H9 (cell line): ENCODE results near the gene KIF27. TPM values are rescaled to one million over a fixed set of nuclear protein-coding genes. Genes with fewer than 3 reads are reported as not detected.

Experiments used
- DNase-seq: peaks from one replicate; pipeline ENCODE4 v3.0.0-alpha.2; 2017
- H2AFZ ChIP-seq: one replicate; pipeline ENCODE4 v1.6.1; 2013; ENCODE audit warnings: mild to moderate bottlenecking, low read length, control low read depth, moderate library complexity
- H2AK5ac ChIP-seq: 2 replicates; pipeline ENCODE4 v1.6.1; 2013; ENCODE audit warnings: low read length, control low read depth, mixed read lengths; ENCODE audit not compliant: insufficient read length
- H2BK120ac ChIP-seq: one replicate; pipeline ENCODE4 v1.6.1; 2013; ENCODE audit warnings: low read depth, mild to moderate bottlenecking, low read length, control low read depth, inconsistent platforms; ENCODE audit not compliant: poor library complexity, severe bottlenecking
- H2BK12ac ChIP-seq: 2 replicates; pipeline ENCODE4 v1.6.1; 2013; ENCODE audit warnings: low read length, control low read depth, mixed read lengths, low read depth; ENCODE audit not compliant: insufficient read length
- H2BK15ac ChIP-seq: 2 replicates; pipeline ENCODE4 v1.6.1; 2013; ENCODE audit warnings: low read depth, low read length, control low read depth
- H2BK20ac ChIP-seq: one replicate; pipeline ENCODE4 v1.6.1; 2013; ENCODE audit warnings: low read depth, mild to moderate bottlenecking, low read length, control low read depth, inconsistent platforms; ENCODE audit not compliant: poor library complexity, severe bottlenecking
- H2BK5ac ChIP-seq: 2 replicates; pipeline ENCODE4 v1.6.1; 2013; ENCODE audit warnings: low read length, control low read depth, mixed read lengths; ENCODE audit not compliant: insufficient read length
- H3K14ac ChIP-seq: 2 replicates; pipeline ENCODE4 v1.6.1; 2013; ENCODE audit warnings: low read length, control low read depth; ENCODE audit not compliant: insufficient read depth
- H3K18ac ChIP-seq: 2 replicates; pipeline ENCODE4 v1.6.1; 2013; ENCODE audit warnings: low read depth, mild to moderate bottlenecking, mixed read lengths, low read length, control low read depth; ENCODE audit not compliant: insufficient read length
- H3K23ac ChIP-seq: 2 replicates; pipeline ENCODE4 v1.6.1; 2013; ENCODE audit warnings: low read length, control low read depth, mixed read lengths, low read depth; ENCODE audit not compliant: insufficient read length
- H3K23me2 ChIP-seq: 2 replicates; pipeline ENCODE4 v1.6.1; 2013; ENCODE audit warnings: low read depth, mild to moderate bottlenecking, mixed read lengths, low read length, control low read depth; ENCODE audit not compliant: insufficient read length, poor library complexity, severe bottlenecking
- H3K27ac ChIP-seq: 2 replicates; pipeline ENCODE4 v1.5.1; 2013; ENCODE audit warnings: low read length, control low read depth, mixed read lengths, low read depth; ENCODE audit not compliant: insufficient read length
- H3K27me3 ChIP-seq: 2 replicates; pipeline ENCODE4 v1.6.1; 2013; ENCODE audit warnings: low read length, control low read depth, inconsistent platforms; ENCODE audit not compliant: insufficient read depth
- H3K4ac ChIP-seq: 2 replicates; pipeline ENCODE4 v1.6.1; 2013; ENCODE audit warnings: low read depth, mild to moderate bottlenecking, control low read depth, inconsistent platforms, low read length, moderate library complexity
- H3K4me1 ChIP-seq: 2 replicates; pipeline ENCODE4 v1.6.1; 2013; ENCODE audit warnings: low read length, control low read depth, inconsistent platforms; ENCODE audit not compliant: insufficient read depth
- H3K4me2 ChIP-seq: 2 replicates; pipeline ENCODE4 v1.6.1; 2013; ENCODE audit warnings: low read length, control low read depth, mixed read lengths; ENCODE audit not compliant: insufficient read length, insufficient read depth
- H3K56ac ChIP-seq: 2 replicates; pipeline ENCODE4 v1.6.1; 2013; ENCODE audit warnings: low read depth, mild to moderate bottlenecking, mixed read lengths, low read length, control low read depth; ENCODE audit not compliant: insufficient read length
- H3K79me1 ChIP-seq: 2 replicates; pipeline ENCODE4 v1.6.1; 2013; ENCODE audit warnings: low read depth, mild to moderate bottlenecking, moderate library complexity, low read length, control low read depth, inconsistent platforms; ENCODE audit not compliant: insufficient read depth, poor library complexity, severe bottlenecking
- H3K79me2 ChIP-seq: 2 replicates; pipeline ENCODE4 v1.6.1; 2013; ENCODE audit warnings: low read length, control low read depth, inconsistent platforms; ENCODE audit not compliant: insufficient read depth
- H3K9ac ChIP-seq: 2 replicates; pipeline ENCODE4 v1.6.1; 2013; ENCODE audit warnings: low read length, control low read depth, mixed read lengths; ENCODE audit not compliant: insufficient read length; ENCODE audit errors: extremely low read depth
- H3K9me3 ChIP-seq: one replicate; pipeline ENCODE4 v1.6.1; 2013; ENCODE audit warnings: low read depth, low read length, inconsistent platforms; ENCODE audit not compliant: control insufficient read depth
- H3T11ph ChIP-seq: one replicate; pipeline ENCODE4 v1.6.1; 2013; ENCODE audit warnings: mild to moderate bottlenecking, low read length, control low read depth, inconsistent platforms
- H4K20me1 ChIP-seq: one replicate; pipeline ENCODE4 v1.6.1; 2013; ENCODE audit not compliant: control insufficient read depth, insufficient read length, insufficient read depth
- H4K5ac ChIP-seq: 2 replicates; pipeline ENCODE4 v1.6.1; 2013; ENCODE audit warnings: low read depth, mild to moderate bottlenecking, mixed read lengths, low read length, control low read depth; ENCODE audit not compliant: insufficient read length
- H4K8ac ChIP-seq: replicated peaks from 2 replicates; pipeline ENCODE4 v1.6.1; 2013; ENCODE audit warnings: low read length, control low read depth, mixed read lengths, low read depth; ENCODE audit not compliant: insufficient read length
- H4K91ac ChIP-seq: 2 replicates; pipeline ENCODE4 v1.6.1; 2013; ENCODE audit warnings: low read depth, mild to moderate bottlenecking, moderate library complexity, mixed read lengths, low read length, control low read depth; ENCODE audit not compliant: insufficient read length
- H3K27ac Mint-ChIP-seq, 3 experiments: 2 replicates in 2 of 3; 3 replicates in 1 of 3; pipeline ENCODE4 v1.8.0; 2020 to 2021; ENCODE audit warnings: mixed read lengths in 3 of 3, mild to moderate bottlenecking in 1 of 3, moderate library complexity in 1 of 3
- H3K27me3 Mint-ChIP-seq: 2 replicates; pipeline ENCODE4 v1.8.0; 2021; ENCODE audit warnings: low read depth, mild to moderate bottlenecking, moderate library complexity, mixed read lengths
- H3K36me3 Mint-ChIP-seq, 3 experiments: 2 replicates in 2 of 3; 3 replicates in 1 of 3; pipeline ENCODE4 v1.8.0; 2020 to 2021; ENCODE audit warnings: low read depth in 3 of 3, mixed read lengths in 3 of 3; ENCODE audit not compliant: insufficient read depth in 1 of 3
- H3K4me1 Mint-ChIP-seq, 2 experiments: 2 replicates each; pipeline ENCODE4 v1.8.0; 2020; ENCODE audit warnings: mixed read lengths in 2 of 2
- H3K4me3 Mint-ChIP-seq, 2 experiments: 2 replicates in 1 of 2; 3 replicates in 1 of 2; pipeline ENCODE4 v1.8.0; 2020 to 2021; ENCODE audit warnings: mild to moderate bottlenecking in 2 of 2, mixed read lengths in 2 of 2, moderate library complexity in 1 of 2
- H3K9me3 Mint-ChIP-seq, 2 experiments: 2 replicates in 1 of 2; 3 replicates in 1 of 2; pipeline ENCODE4 v1.8.0; 2020; ENCODE audit warnings: mild to moderate bottlenecking in 2 of 2, mixed read lengths in 2 of 2, moderate library complexity in 1 of 2
- CTCF ChIP-seq: fragments of 200-600 bp; sonication (generic); conservative IDR thresholded peaks from 3 replicates; pipeline ENCODE4 v1.8.0; 2021; ENCODE audit warnings: antibody characterized with exemption, mild to moderate bottlenecking
- WGBS: extraction: QIAGEN DNeasy Blood & Tissue Kit; methylation state at CpG from one replicate; pipeline ENCODE4 v1.1.7; 2013; ENCODE audit warnings: missing lambda C conversion rate, low lambda C conversion rate, mixed read lengths; ENCODE audit not compliant: insufficient read length; ENCODE audit errors: extremely low coverage; 5-methylcytosine and 5-hydroxymethylcytosine counted together
- total RNA-seq: library from RNA; stranded (reverse); gene quantifications from 2 replicates; pipeline ENCODE4 v1.2.1, GENCODE V29; 2021

KIF27 gene
- total RNA-seq, 1 experiment from 2014 or later, result 2.9 TPM

- no peaks in the 10 kb centered on the region for H3K79me2 ChIP-seq
- H3K27me3 ChIP-seq, result no peaks in the 10 kb centered on the region
Observed at GRCh38 chr9:83959061-83959460, 37.8 kb upstream of the KIF27 start.

More at GRCh38 chr9:83959061-83959460, 37.8 kb upstream of the KIF27 start:
- no peak overlapping the region for H3K27ac Mint-ChIP-seq
- H2BK20ac ChIP-seq, result no peak overlapping the region
- no peak overlapping the region for H2BK120ac ChIP-seq
- H3K4me1 Mint-ChIP-seq, result peaks cover 2 to 8% of the 10 kb centered on the region in 2 experiments; a peak in 2 of 4 replicates
- H2BK5ac ChIP-seq, result no peak overlapping the region
- H2AFZ ChIP-seq, result no peak overlapping the region
- no peak overlapping the region for H3K4ac ChIP-seq
- no peak overlapping the region for H2BK15ac ChIP-seq
- H4K5ac ChIP-seq, result no peak overlapping the region
- H3K18ac ChIP-seq, result no peak overlapping the region
- no peak overlapping the region for H3K14ac ChIP-seq
- H4K20me1 ChIP-seq, result no peaks in the 10 kb centered on the region
- no CpG with 5 or more reads among the region's 4 CpGs for WGBS
- H3K4me2 ChIP-seq, result no peak overlapping the region
- no peak overlapping the region for H3K27ac ChIP-seq
- no peaks in the 10 kb centered on the region for H3K9me3 ChIP-seq
- no peaks in the 10 kb centered on the region for H3K79me1 ChIP-seq
- no peak for TF ChIP-seq CTCF
- no peaks in the 10 kb centered on the region; the same call in 1 of the 2 replicates for H3K4me1 ChIP-seq
- H4K8ac ChIP-seq, result no peak overlapping the region
- H3K23ac ChIP-seq, result no peak overlapping the region
- H3K4me3 Mint-ChIP-seq, result no peak overlapping the region
- H3K9ac ChIP-seq, result no peak overlapping the region
- peaks cover 7% of the 10 kb centered on the region for H3K23me2 ChIP-seq
- H3K9me3 Mint-ChIP-seq, result no peaks in the 10 kb centered on the region
- no peak overlapping the region for H3K56ac ChIP-seq
- H3K36me3 Mint-ChIP-seq, result no peaks in the 10 kb centered on the region; a peak in 2 of 7 replicates
- no peak overlapping the region for H3T11ph ChIP-seq
- DNase-seq, result no peak
- no peak overlapping the region for H2AK5ac ChIP-seq
- no peak overlapping the region for H2BK12ac ChIP-seq
- H4K91ac ChIP-seq, result no peak overlapping the region
- H3K27me3 Mint-ChIP-seq, result no peaks in the 10 kb centered on the region
